Measurements from ENCODE around the gene TSPO2.

Gene TSPO2

DNA sequence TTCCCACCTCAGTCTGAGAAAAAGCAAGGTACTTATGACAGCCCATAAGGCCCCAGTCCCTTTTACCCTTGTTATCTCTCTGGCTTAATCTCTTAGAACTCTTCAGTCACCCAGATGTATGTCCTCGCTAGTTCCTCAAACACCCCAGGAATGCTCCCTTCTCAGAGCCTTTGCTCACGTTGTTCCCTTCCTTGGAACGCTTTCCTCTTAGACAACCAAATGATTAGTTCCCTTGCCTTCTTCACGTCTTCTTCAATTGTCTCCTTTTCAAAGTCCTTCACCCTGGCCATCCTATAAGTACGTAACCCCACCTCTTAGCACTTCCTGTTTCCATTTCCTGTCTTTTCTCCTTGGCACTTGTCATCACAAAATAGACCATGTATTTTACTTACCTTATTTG lies 9.6 kb downstream of the TSPO2 start:
- no peak overlapping the region for H3K4me3 ChIP-seq (ENCODE audit: low read depth, low read length)
- peaks cover 47% of the 10 kb centered on the region for H3K4me1 ChIP-seq (ENCODE audit: control insufficient read depth, insufficient read depth, low read length)
- no peak overlapping the region for H3K9ac ChIP-seq (ENCODE audit: low read length)

DNA sequence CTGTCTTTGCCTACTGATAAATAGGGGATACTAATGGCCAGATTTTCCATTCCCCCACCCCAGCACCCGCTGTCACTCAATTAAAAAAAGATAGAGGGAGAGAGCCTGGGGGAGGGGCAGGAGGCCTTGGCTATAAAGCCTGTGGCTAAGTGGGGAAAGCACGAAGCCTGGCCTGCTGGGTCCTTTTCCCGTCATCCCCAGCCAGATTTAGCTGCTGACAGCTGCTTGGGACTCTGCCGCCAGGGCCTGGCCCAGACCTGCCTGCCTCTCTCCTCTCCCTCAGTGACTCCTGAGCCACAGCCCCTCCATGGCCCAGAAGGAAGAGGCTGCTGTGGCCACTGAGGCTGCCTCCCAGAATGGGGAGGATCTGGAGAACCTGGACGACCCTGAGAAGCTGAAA lies 10.8 kb downstream of the TSPO2 start, which contains the start of gene APOBEC2:
APOBEC2 (plus strand) TSS at position 162 of the 400 bp plus-strand sequence; CDS start at position 308, 146 bp downstream.
- Histone ChIP-seq H3K27ac (ENCODE audit: low read depth, low read length) (no peak within 1 kb of the TSS), H3K9me3 (ENCODE audit: control insufficient read depth, insufficient read depth, low read depth, low read length) (no peaks in the 10 kb centered on the region), H3K4me1 (ENCODE audit: control insufficient read depth, insufficient read depth, low read length) (peaks cover 47% of the 10 kb centered on the region), H3K4me3 (ENCODE audit: low read depth, low read length) (no peak within 1 kb of the TSS), H3K9ac (ENCODE audit: low read length) (no peak within 1 kb of the TSS), H3K27me3 (ENCODE audit: control insufficient read depth, insufficient read depth, low read length) (no peaks in the 10 kb centered on the region), H3K36me3 (ENCODE audit: control insufficient read depth, insufficient read depth, low read length) (no peaks in the 10 kb centered on the region)

More for the DNA sequence above, 9.6 kb downstream of the TSPO2 start:
- Histone ChIP-seq H3K27me3 (ENCODE audit: control insufficient read depth, insufficient read depth, low read length) (no peaks in the 10 kb centered on the region), H3K27ac (ENCODE audit: low read depth, low read length) (no peak overlapping the region), H3K9me3 (ENCODE audit: control insufficient read depth, insufficient read depth, low read depth, low read length) (no peaks in the 10 kb centered on the region), H3K36me3 (ENCODE audit: control insufficient read depth, insufficient read depth, low read length) (no peaks in the 10 kb centered on the region)

DNA sequence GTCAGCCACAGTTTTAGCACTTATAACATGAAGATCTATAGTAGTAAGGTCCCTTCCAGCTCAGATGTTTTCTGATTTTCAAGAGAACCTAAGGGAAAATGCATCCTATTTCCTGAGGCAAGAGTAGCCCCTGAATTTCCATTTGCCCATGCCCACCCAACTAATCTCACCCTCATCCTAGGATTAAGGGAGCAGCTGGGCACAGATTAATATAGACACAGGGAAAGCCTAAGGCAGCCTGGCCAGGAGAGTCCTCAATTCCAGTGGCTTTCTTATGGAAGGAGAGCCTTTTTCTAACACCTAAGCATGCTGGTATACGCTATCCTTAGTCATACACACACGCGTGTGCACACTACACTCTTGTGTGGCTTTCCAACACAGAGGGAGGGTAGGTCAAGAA lies 12.2 kb downstream of the TSPO2 start:
- Histone ChIP-seq H3K9me3 (ENCODE audit: control insufficient read depth, insufficient read depth, low read depth, low read length) (no peaks in the 10 kb centered on the region), H3K27me3 (ENCODE audit: control insufficient read depth, insufficient read depth, low read length) (no peaks in the 10 kb centered on the region), H3K27ac (ENCODE audit: low read depth, low read length) (no peak overlapping the region), H3K9ac (ENCODE audit: low read length) (no peak overlapping the region), H3K4me1 (ENCODE audit: control insufficient read depth, insufficient read depth, low read length) (peaks cover 44% of the 10 kb centered on the region), H3K36me3 (ENCODE audit: control insufficient read depth, insufficient read depth, low read length) (no peaks in the 10 kb centered on the region), H3K4me3 (ENCODE audit: low read depth, low read length) (no peak overlapping the region)

DNA sequence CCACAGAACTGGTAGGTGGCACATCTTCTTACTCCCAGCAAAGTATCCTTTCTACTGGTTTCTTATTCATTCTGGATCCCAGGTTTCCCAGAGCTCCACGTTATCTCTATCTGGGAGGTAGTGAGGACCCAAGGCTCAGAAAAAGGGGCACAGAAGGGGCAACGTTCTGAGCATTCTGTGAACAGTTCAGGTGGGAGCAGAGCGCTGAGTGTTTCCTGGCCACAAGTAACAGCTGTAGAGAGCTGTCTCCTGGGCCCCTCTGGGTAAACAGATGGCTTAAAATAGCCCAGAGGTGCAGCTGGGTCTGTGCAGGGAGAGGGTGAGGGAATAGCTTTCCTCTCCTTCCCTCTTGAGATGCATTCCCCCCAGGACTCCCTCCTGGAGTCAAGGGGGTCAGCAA lies 12.9 kb downstream of the TSPO2 start:
- H3K9ac ChIP-seq (ENCODE audit: low read length) = no peak overlapping the region
- peaks cover 39% of the 10 kb centered on the region for H3K4me1 ChIP-seq (ENCODE audit: control insufficient read depth, insufficient read depth, low read length)
- no peaks in the 10 kb centered on the region for H3K27me3 ChIP-seq (ENCODE audit: control insufficient read depth, insufficient read depth, low read length)
- H3K27ac ChIP-seq (ENCODE audit: low read depth, low read length) = no peak overlapping the region
- no peak overlapping the region for H3K4me3 ChIP-seq (ENCODE audit: low read depth, low read length)
- no peaks in the 10 kb centered on the region for H3K36me3 ChIP-seq (ENCODE audit: control insufficient read depth, insufficient read depth, low read length)
- no peaks in the 10 kb centered on the region for H3K9me3 ChIP-seq (ENCODE audit: control insufficient read depth, insufficient read depth, low read depth, low read length)

DNA sequence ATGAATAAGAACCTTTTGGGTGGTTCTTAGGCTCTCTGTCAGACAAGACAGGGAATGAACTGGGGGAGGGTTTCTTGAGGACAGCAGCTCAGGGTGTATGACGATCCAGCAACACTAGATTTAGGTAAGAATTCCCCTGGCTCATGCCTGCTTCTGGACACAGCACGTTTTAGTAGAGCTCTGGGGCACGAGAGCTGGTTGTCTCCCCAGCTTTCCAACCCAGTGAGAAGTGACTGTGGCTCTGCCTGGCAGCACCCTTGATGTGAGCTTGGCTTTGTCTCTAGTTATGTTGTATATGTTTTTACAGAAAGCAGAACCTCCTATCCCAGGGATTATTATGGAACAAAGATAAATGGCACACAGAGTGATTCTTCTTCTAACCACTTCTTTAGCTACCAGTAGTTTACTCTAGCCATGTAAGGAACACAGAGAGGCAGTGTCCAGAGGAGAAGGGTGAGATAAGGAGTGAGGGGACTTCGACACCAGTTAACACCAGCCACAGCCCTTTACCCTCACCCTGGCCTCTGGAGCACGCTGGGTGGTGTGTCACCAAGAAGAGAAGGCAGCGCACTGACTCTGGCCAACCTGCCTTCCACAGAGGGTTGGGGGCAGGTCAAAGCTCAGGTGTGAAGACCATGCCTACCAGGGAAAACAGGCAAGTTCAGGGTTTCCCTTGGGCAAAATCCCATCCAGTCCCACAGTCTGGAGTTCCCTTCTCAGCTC lies 14.7 kb downstream of the TSPO2 start:
- no peak overlapping the region for H3K9ac ChIP-seq (ENCODE audit: low read length)
- 0 out of 2 replicates have a peak, but pooled peaks cover 6% of the 10 kb centered on the region for H3K36me3 ChIP-seq (ENCODE audit: control insufficient read depth, insufficient read depth, low read length)
- H3K27ac ChIP-seq (ENCODE audit: low read depth, low read length) = no peak overlapping the region
- H3K9me3 ChIP-seq (ENCODE audit: control insufficient read depth, insufficient read depth, low read depth, low read length) = no peaks in the 10 kb centered on the region
- H3K4me3 ChIP-seq (ENCODE audit: low read depth, low read length) = no peak overlapping the region
- H3K27me3 ChIP-seq (ENCODE audit: control insufficient read depth, insufficient read depth, low read length) = no peaks in the 10 kb centered on the region
- H3K4me1 ChIP-seq (ENCODE audit: control insufficient read depth, insufficient read depth, low read length) = peaks cover 32% of the 10 kb centered on the region

DNA sequence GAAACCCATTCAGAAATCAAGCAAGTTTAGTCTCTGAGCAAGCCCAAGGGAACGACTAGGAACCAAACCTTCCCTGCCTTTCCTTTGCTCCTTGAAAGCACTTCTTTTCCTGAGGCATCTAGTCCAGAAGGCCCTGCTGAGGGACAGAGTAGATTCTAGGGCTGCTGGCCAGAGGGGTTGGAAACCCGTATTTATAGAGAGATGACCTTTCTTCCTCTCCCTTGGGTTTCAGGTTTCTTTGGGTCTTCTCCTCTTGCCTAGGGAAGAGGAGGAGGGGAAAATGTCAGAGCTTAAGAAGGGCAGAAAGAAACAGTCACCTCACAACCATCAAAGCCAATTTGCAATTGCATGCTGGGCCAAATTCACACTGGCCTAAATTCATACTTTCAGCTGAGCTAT lies 16.5 kb downstream of the TSPO2 start:
- Histone ChIP-seq H3K4me1 (ENCODE audit: control insufficient read depth, insufficient read depth, low read length) (peaks cover 15% of the 10 kb centered on the region; the same call in 1 of the 2 replicates), H3K27me3 (ENCODE audit: control insufficient read depth, insufficient read depth, low read length) (no peaks in the 10 kb centered on the region), H3K9ac (ENCODE audit: low read length) (no peak overlapping the region), H3K9me3 (ENCODE audit: control insufficient read depth, insufficient read depth, low read depth, low read length) (no peaks in the 10 kb centered on the region), H3K4me3 (ENCODE audit: low read depth, low read length) (no peak overlapping the region), H3K36me3 (ENCODE audit: control insufficient read depth, insufficient read depth, low read length) (peaks cover 7% of the 10 kb centered on the region; the same call in 1 of the 2 replicates), H3K27ac (ENCODE audit: low read depth, low read length) (no peak overlapping the region)

DNA sequence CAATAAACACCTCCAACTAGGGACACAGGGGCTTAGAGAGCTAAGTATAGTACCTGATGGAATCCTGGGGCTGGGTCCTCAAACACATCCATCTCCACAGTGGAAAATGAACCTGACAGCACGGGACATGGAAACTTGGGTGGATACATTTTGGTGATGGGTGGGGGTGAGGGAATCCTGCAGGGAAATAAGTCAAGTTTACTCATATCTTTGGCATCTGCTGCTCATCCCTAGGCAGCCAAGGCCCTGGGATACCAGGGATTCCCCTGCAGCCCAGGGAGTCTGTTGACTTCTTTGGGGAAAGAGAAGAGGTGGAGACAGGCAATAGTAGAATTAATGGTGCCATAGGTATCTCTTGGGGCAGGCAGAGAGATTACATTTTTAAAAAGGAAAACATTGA lies 17.3 kb downstream of the TSPO2 start:
- Histone ChIP-seq H3K27ac (ENCODE audit: low read depth, low read length) (no peak overlapping the region), H3K36me3 (ENCODE audit: control insufficient read depth, insufficient read depth, low read length) (peaks cover 12% of the 10 kb centered on the region), H3K27me3 (ENCODE audit: control insufficient read depth, insufficient read depth, low read length) (no peaks in the 10 kb centered on the region), H3K9ac (ENCODE audit: low read length) (no peak overlapping the region), H3K4me3 (ENCODE audit: low read depth, low read length) (no peak overlapping the region), H3K9me3 (ENCODE audit: control insufficient read depth, insufficient read depth, low read depth, low read length) (no peaks in the 10 kb centered on the region), H3K4me1 (ENCODE audit: control insufficient read depth, insufficient read depth, low read length) (peaks cover 15% of the 10 kb centered on the region; the same call in 1 of the 2 replicates)

DNA sequence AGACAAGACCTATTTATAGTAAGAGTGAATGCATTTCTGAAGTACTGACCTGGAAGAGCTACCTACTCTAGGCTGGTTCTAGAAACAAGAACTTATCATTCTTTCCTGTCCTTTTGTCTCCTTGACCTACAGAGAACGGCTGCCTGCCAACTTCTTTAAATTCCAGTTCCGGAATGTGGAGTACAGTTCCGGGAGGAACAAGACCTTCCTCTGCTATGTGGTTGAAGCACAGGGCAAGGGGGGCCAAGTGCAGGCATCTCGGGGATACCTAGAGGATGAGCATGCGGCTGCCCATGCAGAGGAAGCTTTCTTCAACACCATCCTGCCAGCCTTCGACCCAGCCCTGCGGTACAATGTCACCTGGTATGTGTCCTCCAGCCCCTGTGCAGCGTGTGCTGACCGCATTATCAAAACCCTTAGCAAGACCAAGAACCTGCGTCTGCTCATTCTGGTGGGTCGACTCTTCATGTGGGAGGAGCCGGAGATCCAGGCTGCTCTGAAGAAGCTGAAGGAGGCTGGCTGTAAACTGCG lies 19.0 kb downstream of the TSPO2 start:
- no peak overlapping the region for H3K4me3 ChIP-seq (ENCODE audit: low read depth, low read length)
- H3K36me3 ChIP-seq (ENCODE audit: control insufficient read depth, insufficient read depth, low read length) = peaks cover 29% of the 10 kb centered on the region
- H3K27ac ChIP-seq (ENCODE audit: low read depth, low read length) = no peak overlapping the region
- peaks cover 13% of the 10 kb centered on the region; the same call in 1 of the 2 replicates for H3K4me1 ChIP-seq (ENCODE audit: control insufficient read depth, insufficient read depth, low read length)
- H3K9ac ChIP-seq (ENCODE audit: low read length) = no peak overlapping the region
- no peaks in the 10 kb centered on the region for H3K9me3 ChIP-seq (ENCODE audit: control insufficient read depth, insufficient read depth, low read depth, low read length)
- H3K27me3 ChIP-seq (ENCODE audit: control insufficient read depth, insufficient read depth, low read length) = no peaks in the 10 kb centered on the region

DNA sequence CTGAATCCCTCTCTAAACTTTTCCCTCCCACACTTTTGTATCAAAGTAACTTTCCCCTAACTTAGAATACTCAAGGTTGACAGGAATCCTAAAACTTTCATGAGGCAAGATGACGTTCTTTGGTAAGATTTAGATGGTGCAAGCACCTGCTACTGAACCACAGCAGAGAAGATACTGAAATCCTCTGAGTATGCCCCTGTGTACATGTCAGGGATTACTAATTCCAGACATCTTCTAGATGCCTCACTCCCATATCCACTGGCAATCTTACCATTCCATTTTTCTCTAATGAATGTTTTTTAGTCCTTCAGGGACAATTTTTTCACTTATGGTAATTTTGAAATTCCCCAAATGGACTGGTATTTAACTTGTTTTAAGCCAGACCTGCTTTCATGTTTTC lies 19.8 kb downstream of the TSPO2 start:
- peaks cover 33% of the 10 kb centered on the region for H3K36me3 ChIP-seq (ENCODE audit: control insufficient read depth, insufficient read depth, low read length)
- no peak overlapping the region for H3K4me3 ChIP-seq (ENCODE audit: low read depth, low read length)
- no peak overlapping the region for H3K27ac ChIP-seq (ENCODE audit: low read depth, low read length)
- H3K27me3 ChIP-seq (ENCODE audit: control insufficient read depth, insufficient read depth, low read length) = no peaks in the 10 kb centered on the region
- H3K9me3 ChIP-seq (ENCODE audit: control insufficient read depth, insufficient read depth, low read depth, low read length) = no peaks in the 10 kb centered on the region
- H3K9ac ChIP-seq (ENCODE audit: low read length) = no peak overlapping the region
- peaks cover 13% of the 10 kb centered on the region; the same call in 1 of the 2 replicates for H3K4me1 ChIP-seq (ENCODE audit: control insufficient read depth, insufficient read depth, low read length)

DNA sequence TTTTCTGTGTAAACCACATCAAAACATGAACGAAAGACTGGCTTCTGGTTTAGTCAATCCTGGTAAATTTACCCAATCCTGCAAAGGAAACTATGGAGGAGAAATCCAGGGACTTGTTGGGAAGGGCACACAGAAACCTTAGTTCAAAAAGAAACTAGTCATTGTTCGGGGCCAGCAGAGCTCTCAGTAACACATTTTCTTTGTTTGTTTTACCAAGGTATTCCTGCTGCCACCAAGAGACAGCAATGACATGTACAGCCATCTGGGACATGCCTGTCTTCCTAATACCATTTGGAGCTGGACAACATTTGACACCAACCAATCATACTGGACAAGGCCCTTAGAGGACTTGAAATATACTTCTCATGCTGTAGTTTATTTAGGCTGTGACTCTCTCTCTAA lies 21.6 kb downstream of the TSPO2 start:
- Histone ChIP-seq H3K9me3 (ENCODE audit: control insufficient read depth, insufficient read depth, low read depth, low read length) (no peaks in the 10 kb centered on the region), H3K27ac (ENCODE audit: low read depth, low read length) (no peak overlapping the region), H3K4me3 (ENCODE audit: low read depth, low read length) (no peak overlapping the region), H3K36me3 (ENCODE audit: control insufficient read depth, insufficient read depth, low read length) (peaks cover 50% of the 10 kb centered on the region), H3K9ac (ENCODE audit: low read length) (no peak overlapping the region), H3K4me1 (ENCODE audit: control insufficient read depth, insufficient read depth, low read length) (peaks cover 7% of the 10 kb centered on the region; the same call in 1 of the 2 replicates), H3K27me3 (ENCODE audit: control insufficient read depth, insufficient read depth, low read length) (no peaks in the 10 kb centered on the region)

DNA sequence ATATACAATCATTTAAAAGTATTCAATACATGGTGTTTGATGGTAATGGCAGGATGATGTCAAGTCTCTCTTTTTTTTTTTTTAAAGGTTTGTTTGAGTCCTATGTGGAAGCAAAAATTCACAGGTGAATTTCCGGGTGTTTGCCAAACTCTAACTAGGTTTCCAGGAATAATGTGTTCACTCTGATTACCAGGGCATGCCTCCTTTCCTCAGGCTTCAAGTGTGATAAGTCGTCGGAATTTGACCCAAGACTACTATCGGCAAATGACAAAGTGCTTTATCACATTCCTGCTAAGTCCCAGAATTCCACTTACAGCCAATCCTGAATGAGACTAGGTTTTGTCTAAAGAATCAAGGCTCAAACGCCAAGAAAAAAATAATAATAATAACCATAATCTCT lies 22.6 kb downstream of the TSPO2 start:
- Histone ChIP-seq H3K27me3 (ENCODE audit: control insufficient read depth, insufficient read depth, low read length) (no peaks in the 10 kb centered on the region), H3K36me3 (ENCODE audit: control insufficient read depth, insufficient read depth, low read length) (peaks cover 50% of the 10 kb centered on the region), H3K9ac (ENCODE audit: low read length) (no peak overlapping the region), H3K27ac (ENCODE audit: low read depth, low read length) (no peak overlapping the region), H3K9me3 (ENCODE audit: control insufficient read depth, insufficient read depth, low read depth, low read length) (no peaks in the 10 kb centered on the region), H3K4me3 (ENCODE audit: low read depth, low read length) (no peak overlapping the region), H3K4me1 (ENCODE audit: control insufficient read depth, insufficient read depth, low read length) (no peaks in the 10 kb centered on the region; the same call in 1 of the 2 replicates)

Data from HUES6 (cell line).